HG03108 (cell line): ENCODE measurements around the gene OR2T6.
"Not testable (repeated sequence)": the region's sequence is repeated elsewhere in the genome, so short reads cannot be mapped to it uniquely, and the experiment has no call there.

Experiments
- ATAC-seq: cut with Tn5 transposase; IDR thresholded peaks from one replicate; pipeline ENCODE4 v1.9.1; 2021; ENCODE audit warnings: moderate library complexity; ENCODE audit not compliant: unreplicated experiment

OR2T6 gene

GRCh38 chr1:248432201-248432600, 56.7 kb downstream of the OR2T6 start:
- ATAC-seq, result not testable (repeated sequence)

DNA sequence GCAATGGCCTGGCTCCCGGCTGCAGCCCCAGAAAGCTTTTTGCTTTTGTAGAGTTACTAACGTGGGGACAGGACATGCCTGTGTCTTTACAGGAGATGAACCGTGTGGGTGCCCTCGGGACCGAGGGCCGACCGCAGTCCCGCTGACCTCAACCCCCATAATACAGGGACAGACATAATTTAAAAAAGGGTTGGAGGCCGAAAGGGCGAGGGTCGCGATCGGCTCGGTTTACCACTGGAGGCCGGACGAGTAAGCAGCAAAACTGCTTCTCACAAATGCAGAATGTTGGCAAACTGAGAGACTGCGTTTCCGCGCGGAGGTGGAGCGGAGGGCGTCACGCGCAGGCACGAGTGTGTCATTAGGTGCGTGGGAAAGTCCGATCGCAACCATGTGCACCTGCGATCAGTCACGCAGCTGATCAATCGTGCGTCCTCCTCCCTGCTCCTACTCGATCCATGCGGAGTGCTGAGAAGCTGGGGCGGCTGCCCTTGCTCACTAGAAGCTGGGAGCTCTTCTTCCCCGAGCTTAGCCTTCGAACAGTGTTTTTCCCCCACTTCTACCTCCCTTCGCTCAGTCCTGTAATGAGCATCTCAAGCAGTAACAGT, 58.4 kb downstream of the OR2T6 start:
- not testable (repeated sequence) for ATAC-seq

DNA sequence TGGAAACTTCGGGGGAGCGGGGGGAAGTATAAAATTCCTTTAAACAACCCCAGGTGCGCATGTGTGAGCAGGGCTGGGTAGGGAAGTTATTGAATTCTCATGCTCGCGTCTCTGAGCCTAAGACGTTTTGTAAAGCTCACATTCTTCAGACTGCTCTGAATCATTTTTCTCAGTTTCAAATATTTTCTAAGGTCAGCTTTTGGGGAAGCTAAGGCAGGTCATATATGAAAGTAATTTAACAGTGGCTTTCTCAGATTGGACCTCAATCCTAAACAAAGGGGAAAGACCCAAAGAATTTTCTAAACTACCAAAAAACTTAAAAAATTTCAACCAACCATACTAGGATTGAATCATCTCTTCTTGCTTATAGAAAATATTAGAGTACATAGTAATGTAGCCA, 59.4 kb downstream of the OR2T6 start:
- not testable (repeated sequence) for ATAC-seq

DNA sequence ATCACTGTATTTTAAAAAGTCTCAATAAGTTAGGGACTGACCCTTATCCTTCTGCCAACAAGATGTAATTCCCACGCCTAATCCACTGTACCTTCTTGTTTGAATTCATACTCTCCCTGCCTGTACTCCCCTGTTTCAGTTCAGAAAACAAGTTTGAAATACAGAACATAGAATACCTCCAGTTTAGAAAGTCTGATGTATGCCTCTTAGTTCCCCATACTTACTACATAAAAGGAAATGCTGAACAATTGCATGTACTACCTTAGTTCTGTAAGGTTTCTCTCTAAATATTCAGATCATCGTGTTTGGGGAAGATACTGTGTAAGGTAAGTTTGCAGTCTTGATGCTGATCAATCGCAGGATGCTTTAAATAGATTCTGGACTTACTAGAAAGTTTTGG, 60.8 kb downstream of the OR2T6 start:
- ATAC-seq, result peak; percentile 60

GRCh38 chr1:248438668-248439067, 63.1 kb downstream of the OR2T6 start:
- not testable (repeated sequence) for ATAC-seq

GRCh38 chr1:248439283-248439682, 63.7 kb downstream of the OR2T6 start:
- not testable (repeated sequence) for ATAC-seq
